ENCODE results near the gene FOXJ3.

FOXJ3 gene

DNA sequence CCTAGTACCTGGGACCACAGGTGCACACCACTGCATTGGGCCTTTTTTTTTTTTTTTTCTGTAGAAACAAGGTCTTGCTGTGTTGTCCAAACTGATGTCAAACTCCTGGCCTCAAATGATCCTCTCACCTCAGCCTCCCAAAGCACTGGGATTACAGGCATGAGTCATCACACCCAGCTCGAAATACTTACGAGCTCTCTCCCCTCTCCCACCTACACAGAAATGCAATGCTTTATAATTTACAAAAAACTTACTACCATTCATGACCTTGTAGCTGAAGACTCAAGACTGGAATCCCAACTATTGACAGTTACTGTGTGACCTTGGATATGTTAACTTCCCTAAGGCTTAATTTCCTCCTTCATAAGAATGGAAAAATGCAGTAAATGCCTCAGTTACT is 18.7 kb downstream of the FOXJ3 start:
- TF ChIP-seq, protein P1, sequence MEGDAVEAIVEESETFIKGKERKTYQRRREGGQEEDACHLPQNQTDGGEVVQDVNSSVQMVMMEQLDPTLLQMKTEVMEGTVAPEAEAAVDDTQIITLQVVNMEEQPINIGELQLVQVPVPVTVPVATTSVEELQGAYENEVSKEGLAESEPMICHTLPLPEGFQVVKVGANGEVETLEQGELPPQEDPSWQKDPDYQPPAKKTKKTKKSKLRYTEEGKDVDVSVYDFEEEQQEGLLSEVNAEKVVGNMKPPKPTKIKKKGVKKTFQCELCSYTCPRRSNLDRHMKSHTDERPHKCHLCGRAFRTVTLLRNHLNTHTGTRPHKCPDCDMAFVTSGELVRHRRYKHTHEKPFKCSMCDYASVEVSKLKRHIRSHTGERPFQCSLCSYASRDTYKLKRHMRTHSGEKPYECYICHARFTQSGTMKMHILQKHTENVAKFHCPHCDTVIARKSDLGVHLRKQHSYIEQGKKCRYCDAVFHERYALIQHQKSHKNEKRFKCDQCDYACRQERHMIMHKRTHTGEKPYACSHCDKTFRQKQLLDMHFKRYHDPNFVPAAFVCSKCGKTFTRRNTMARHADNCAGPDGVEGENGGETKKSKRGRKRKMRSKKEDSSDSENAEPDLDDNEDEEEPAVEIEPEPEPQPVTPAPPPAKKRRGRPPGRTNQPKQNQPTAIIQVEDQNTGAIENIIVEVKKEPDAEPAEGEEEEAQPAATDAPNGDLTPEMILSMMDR (IDR thresholded peaks at IDR 0.05) = no peak

DNA sequence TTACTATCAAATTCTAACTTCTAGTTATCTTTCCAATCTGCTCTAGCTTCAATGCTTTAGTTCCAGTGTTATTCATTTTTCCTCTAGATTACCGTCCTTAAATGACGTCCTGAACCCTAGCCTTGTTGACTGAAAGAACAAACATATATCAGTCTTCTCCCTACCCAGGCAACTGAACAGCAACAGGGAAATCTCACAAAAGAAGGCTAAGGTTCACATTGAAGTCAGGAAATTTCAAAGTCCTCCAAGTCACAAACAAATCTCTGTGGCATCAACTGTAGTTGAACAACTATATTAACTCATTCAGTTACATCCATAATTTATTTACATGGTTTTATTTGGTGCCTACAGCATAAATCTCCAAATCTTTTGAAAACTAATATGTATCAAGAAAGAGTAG is 19.5 kb downstream of the FOXJ3 start:
- TF ChIP-seq, protein P1 (IDR thresholded peaks at IDR 0.05) = no peak

DNA sequence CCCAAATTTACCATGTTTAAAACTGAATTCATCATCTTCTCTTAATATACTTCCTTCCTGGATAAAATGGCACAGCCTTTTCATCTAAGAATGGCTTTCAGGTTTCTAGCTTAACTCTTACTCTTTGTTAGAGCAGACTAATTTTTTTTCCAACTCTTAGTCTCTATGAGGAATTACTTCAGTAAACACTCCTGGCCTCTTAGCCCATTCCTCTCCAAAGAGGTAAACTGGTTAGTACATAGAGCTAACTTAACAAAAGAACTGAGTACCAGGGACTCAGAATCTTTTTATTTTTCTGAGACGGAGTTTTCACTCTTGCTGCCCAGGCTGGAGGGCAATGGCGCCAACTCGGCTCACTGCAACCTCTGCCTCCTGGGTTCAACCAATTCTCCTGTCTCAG is 21.1 kb downstream of the FOXJ3 start:
- TF ChIP-seq, protein P1 (IDR thresholded peaks at IDR 0.05) = no peak

DNA sequence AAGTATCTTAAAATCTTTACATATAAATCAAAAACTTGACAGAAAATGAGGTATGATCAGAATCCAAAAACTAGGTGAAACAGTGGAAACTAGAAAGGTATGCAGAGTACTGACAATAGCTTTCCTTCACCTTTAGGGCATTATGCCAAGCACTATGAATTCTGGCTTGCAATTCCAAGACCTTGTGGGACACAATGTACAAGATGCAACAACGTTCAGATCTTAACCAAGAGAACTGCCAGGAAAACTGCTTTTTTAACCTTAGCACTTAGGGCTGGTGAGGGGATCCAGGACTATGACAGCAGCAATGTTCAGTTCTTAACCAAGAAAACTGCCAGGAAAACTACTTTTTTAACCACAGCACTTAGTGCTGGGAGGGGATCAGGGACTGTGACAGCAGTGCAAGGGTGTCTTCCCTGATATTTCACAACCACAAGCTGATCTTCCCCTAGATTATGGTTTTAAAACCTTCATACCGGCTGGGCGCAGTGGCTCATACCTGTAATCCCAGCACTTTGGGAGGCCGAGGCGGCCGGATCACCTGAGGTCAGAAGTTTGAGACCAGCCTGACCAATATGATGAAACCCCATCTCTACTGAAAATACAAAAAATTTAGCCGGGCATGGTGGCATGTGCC is 22.3 kb downstream of the FOXJ3 start:
- TF ChIP-seq, protein P1 (IDR thresholded peaks at IDR 0.05) = no peak

DNA sequence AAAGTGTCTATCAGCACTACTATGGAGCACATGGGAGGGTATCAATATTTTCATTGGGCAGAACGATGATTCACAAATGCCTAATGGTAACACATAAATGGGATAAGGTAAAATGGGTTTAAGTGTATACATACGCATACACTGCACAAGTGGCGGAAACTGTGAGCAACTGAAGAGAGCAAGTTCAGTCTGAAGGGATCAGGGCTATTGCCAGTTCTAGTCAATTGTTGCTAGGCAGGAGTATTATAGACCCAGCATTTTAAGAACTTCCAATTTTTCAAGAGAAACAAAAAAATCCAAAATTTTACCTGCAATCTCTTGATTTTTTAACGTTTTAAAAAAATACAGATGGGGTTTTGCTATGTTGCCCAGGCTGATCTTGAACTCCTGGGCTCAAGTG is 23.1 kb downstream of the FOXJ3 start:
- TF ChIP-seq, protein P1 (IDR thresholded peaks at IDR 0.05) = no peak

DNA sequence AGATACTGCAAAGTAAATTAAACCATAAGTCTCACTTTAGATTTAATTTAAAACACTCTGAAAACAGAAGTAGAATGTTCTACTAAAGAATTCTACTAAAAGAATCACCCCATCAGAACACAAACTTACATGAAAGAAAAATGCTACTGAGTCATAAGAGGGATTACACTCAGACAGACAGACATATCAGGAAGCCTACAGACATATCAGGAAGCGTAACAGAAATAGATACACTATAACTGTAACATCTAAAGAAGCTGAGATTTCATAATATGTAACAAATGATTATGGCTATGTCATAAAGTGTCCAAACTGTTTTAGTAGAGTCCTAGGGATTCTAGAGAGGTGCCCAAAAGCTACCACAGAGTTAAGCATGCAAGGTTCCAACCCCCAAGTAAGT is 23.9 kb downstream of the FOXJ3 start:
- TF ChIP-seq, protein P1 (IDR thresholded peaks at IDR 0.05) = no peak

DNA sequence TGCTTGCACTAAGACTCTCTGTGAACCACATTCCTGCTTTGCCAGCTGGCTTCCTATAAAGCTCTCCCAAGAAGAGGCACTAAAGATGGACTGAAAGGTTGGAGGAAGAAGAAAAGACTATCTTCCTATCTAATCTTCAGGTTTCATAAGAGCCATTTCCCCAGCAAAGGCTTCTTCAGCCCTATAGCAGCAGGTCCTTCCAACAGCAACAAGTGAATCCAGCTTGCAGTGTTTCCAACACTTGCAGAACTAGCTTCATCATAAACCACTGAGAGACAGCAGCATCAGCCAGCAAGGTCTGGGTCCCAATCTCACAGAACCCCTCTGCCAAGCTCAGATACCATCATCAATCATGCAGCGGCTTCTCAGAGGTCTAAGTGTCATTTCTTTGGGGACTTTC is 28.1 kb downstream of the FOXJ3 start:
- TF ChIP-seq, protein P1 (IDR thresholded peaks at IDR 0.05) = no peak

DNA sequence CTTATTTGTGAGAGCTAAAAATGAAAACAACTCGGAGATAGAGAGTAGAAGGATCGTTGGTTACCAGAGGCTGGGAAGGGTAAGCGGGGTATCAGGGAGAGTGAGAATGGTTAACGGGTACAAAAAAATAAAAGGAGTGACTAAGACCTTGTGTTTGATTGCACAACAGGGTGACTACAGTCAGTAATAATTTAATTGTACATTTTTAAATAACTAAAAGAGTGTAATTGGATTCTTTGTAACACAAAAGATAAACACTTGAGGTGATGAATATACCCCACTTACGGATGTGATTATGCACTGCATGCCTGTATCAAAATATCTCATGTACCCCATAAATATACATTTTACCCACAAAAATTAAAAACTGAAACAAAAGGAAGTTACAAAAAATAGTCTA is 29.4 kb downstream of the FOXJ3 start:
- TF ChIP-seq, protein P1 (IDR thresholded peaks at IDR 0.05) = no peak

Measured in LNCAP (cell line).